Measurements from ENCODE around the gene SLC12A2. TPM values are rescaled to one million over a fixed set of nuclear protein-coding genes. Genes with fewer than 3 reads are reported as not detected.

The SLC12A2 gene
- total and polyA plus RNA-seq, 9 of the 15 experiments (the other 6 are each of a cell fraction or from before 2014, with no cell fraction given): 5.1 to 20.3 (median 12.6) TPM

- no peaks in the 10 kb centered on the region for H4K20me1 ChIP-seq (replicated peaks; ENCODE audit: control insufficient read depth, insufficient read depth, low read length)
- H3K4me2 ChIP-seq (ENCODE audit: insufficient read depth, low read length): no peak overlapping the region
- no peak overlapping the region for H3K27ac ChIP-seq (ENCODE audit: extremely low read depth, low read depth, low read length)
- H3K9ac ChIP-seq (ENCODE audit: insufficient read depth in 1 of 2, low read depth in 2 of 2, low read length in 2 of 2): no peak overlapping the region
- BruUV-seq (replicated peaks): no TSS peak
- in situ Hi-C loops (cut with MboI): no loop called here
- no peak overlapping the region for H3K4me3 ChIP-seq
- no peaks in the 10 kb centered on the region for H3K27me3 ChIP-seq (ENCODE audit: control insufficient read depth in 2 of 2, insufficient read depth in 2 of 2, low read length in 2 of 2)
- DNase-seq (ENCODE audit: extremely low read depth in 1 of 4, low spot score in 3 of 4): no peak
- no peaks in the 10 kb centered on the region for H3K79me2 ChIP-seq (ENCODE audit: control insufficient read depth, insufficient read depth, low read length)
- WGBS (ENCODE audit: insufficient coverage, low coverage, missing lambda C conversion rate): 83% methylated on average over 1 of the region's 1 CpG
- H3K4me1 ChIP-seq (replicated peaks in 1 of 2; ENCODE audit: control insufficient read depth in 2 of 2, insufficient read depth in 2 of 2, low read length in 2 of 2): no peaks in the 10 kb centered on the region
- H2AFZ ChIP-seq (ENCODE audit: low read depth, low read length): no peak overlapping the region
- ChIA-PET POLR2A (interaction anchor here (1.6 kb wide), 1 partner anchor 10 kb away, joined by 3 read pairs; no protein-coding TSS in a partner anchor), CTCF (ENCODE audit: low intra/inter-chr PET ratio) (no interaction called here)
- H3K36me3 ChIP-seq (ENCODE audit: control insufficient read depth, insufficient read depth, low read length): no peaks in the 10 kb centered on the region
- no peaks in the 10 kb centered on the region for H3K9me1 ChIP-seq (ENCODE audit: control insufficient read depth, insufficient read depth, low read length)
- no peak for FAIRE-seq
- no peak for ATAC-seq
- 0 out of 2 replicates have a peak, but pooled peaks cover under 1% of the 10 kb centered on the region for H3K9me3 ChIP-seq (replicated peaks; ENCODE audit: control insufficient read depth, insufficient read depth, low read depth, low read length)
- intact Hi-C loops (cut with micrococcal nuclease): no loop called here
- TF ChIP-seq HDAC1 (IDR thresholded peaks at IDR 0.05) (no peak), CLOCK (CRISPR knock-in tag; IDR thresholded peaks at IDR 0.05; ENCODE audit: borderline replicate concordance) (no peak), CHAMP1 (IDR thresholded peaks at IDR 0.05) (no peak), PHF8 (IDR thresholded peaks at IDR 0.05; ENCODE audit: borderline replicate concordance, low read length) (no peak), KLF16 (IDR thresholded peaks at IDR 0.05) (no peak), CCNT2 (IDR thresholded peaks at IDR 0.05; ENCODE audit: borderline replicate concordance, extremely low read depth, insufficient read length, low read depth, low read length) (no peak), CTBP1 (IDR thresholded peaks at IDR 0.05; ENCODE audit: borderline replicate concordance) (no peak), ZNF518B (CRISPR knock-in tag; IDR thresholded peaks at IDR 0.05) (no peak), TARDBP (IDR thresholded peaks at IDR 0.05) (no peak), ATF3 (IDR thresholded peaks at IDR 0.05) (no peak), ATF3 (CRISPR knock-in tag; conservative IDR thresholded peaks at IDR 0.05) (no peak), SRSF1 (IDR thresholded peaks at IDR 0.05; ENCODE audit: low read depth, low read length) (no peak), HLTF (IDR thresholded peaks at IDR 0.05) (no peak)
These were observed 40.4 kb downstream of the SLC12A2 start for GRCh38 chr5:128123936-128124335.
